ENCODE results near the gene TATDN3.

Gene TATDN3

DNA sequence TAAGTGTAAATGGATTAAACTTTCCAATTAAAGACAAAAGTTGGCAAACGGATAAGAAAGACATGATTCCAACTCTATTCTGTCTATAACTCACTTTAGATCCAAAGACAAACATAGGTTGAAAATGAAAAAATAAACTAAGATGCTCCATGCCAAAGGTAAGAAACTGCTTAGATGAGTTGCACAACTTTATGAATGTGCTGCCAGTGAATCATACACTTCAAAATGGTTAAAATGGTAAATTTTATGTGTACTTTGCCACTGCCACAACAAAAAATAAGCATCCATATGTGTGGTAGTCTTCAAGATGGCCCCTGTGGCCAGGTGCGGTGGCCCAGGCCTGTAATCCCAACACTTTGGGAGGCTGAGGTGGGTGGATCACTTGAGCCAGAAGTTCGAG is 45.1 kb upstream of the TATDN3 start:
- Histone ChIP-seq H3K4me1 (ENCODE audit: insufficient read depth, low read length) (0 out of 2 replicates have a peak, but pooled peaks cover 4% of the 10 kb centered on the region), H3K4me3 (ENCODE audit: low read depth in 1 of 2, low read length in 2 of 2) (no peak overlapping the region), H2AFZ (ENCODE audit: low read depth, low read length) (no peak overlapping the region), H3K9ac (ENCODE audit: low read depth, low read length) (no peak overlapping the region), H3K79me2 (ENCODE audit: insufficient read depth, low read length) (peaks cover 36% of the 10 kb centered on the region), H3K27me3 (ENCODE audit: insufficient read depth, low read length, poor library complexity) (no peaks in the 10 kb centered on the region), H3K9me3 (ENCODE audit: insufficient read depth, low read length, severe bottlenecking) (no peaks in the 10 kb centered on the region), H4K20me1 (ENCODE audit: insufficient read depth, low read length) (peaks cover 4% of the 10 kb centered on the region; the same call in 1 of the 2 replicates), H3K27ac (ENCODE audit: low read length) (no peak overlapping the region), H3K36me3 (ENCODE audit: insufficient read depth, low read length) (peaks cover 4% of the 10 kb centered on the region), H3K4me2 (ENCODE audit: insufficient read depth, low read length) (no peak overlapping the region)
- TF ChIP-seq EZH2 (IDR thresholded peaks at IDR 0.05; ENCODE audit: borderline replicate concordance, low read depth, low read length, severe bottlenecking) (no peak), CTCF (IDR thresholded peaks at IDR 0.05; ENCODE audit: borderline replicate concordance, extremely low read depth, low read length, poor library complexity, severe bottlenecking) (no peak)
- DNase-seq (no peak), ATAC-seq (ENCODE audit: insufficient read depth, low read depth) (no peak)

DNA sequence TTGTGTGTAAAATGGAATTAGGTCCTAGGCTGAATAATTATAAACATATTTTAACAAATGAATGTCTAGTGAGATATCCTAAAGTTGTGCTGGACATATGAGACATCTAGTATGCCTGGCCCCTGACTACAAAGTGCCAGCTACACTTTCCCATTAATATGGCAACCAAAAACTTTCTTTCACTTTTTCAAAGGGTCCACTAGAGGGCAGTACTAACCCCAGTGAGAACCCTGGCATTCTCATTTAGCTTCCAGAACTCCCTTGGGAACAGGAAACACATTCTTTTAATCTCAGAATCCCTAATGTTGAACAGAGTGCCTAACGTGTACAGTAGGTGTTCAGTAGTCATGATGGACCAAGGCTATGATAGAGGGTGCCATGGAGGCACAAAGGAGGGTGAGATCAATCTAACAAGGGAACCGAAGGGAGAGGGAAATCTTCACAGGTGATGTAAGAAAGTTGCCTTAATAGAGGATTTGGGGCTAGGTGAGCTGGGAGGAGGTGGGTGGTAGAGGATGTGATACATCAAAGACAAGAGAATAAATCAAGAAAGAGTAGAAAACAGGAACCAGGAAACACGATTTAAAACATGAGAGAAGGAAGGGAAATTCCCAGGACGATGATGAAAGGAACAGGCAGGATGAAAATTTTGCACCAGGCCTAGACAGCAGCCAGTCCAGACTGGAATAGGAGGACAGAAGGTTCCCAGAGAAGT is 41.7 kb upstream of the TATDN3 start:
- peaks cover 11% of the 10 kb centered on the region; the same call in 1 of the 2 replicates for H4K20me1 ChIP-seq (ENCODE audit: insufficient read depth, low read length)
- H3K9me3 ChIP-seq (ENCODE audit: insufficient read depth, low read length, severe bottlenecking), result no peaks in the 10 kb centered on the region
- DNase-seq (no peak), ATAC-seq (ENCODE audit: insufficient read depth, low read depth) (peak; percentile 56; the same call in 1 of the 3 replicates)
- no peaks in the 10 kb centered on the region for H3K27me3 ChIP-seq (ENCODE audit: insufficient read depth, low read length, poor library complexity)
- no peak overlapping the region for H3K27ac ChIP-seq (ENCODE audit: low read length)
- H3K4me3 ChIP-seq (ENCODE audit: low read depth in 1 of 2, low read length in 2 of 2), result no peak overlapping the region
- no peak overlapping the region for H3K4me2 ChIP-seq (ENCODE audit: insufficient read depth, low read length)
- H3K9ac ChIP-seq (ENCODE audit: low read depth, low read length), result no peak overlapping the region
- H3K4me1 ChIP-seq (ENCODE audit: insufficient read depth, low read length), result peaks cover 4% of the 10 kb centered on the region; the same call in 1 of the 2 replicates
- H3K36me3 ChIP-seq (ENCODE audit: insufficient read depth, low read length), result no peaks in the 10 kb centered on the region; the same call in 1 of the 2 replicates
- no peak overlapping the region for H2AFZ ChIP-seq (ENCODE audit: low read depth, low read length)
- H3K79me2 ChIP-seq (ENCODE audit: insufficient read depth, low read length), result peaks cover 41% of the 10 kb centered on the region
- TF ChIP-seq EZH2 (IDR thresholded peaks at IDR 0.05; ENCODE audit: borderline replicate concordance, low read depth, low read length, severe bottlenecking), result no peak
- TF ChIP-seq CTCF (IDR thresholded peaks at IDR 0.05; ENCODE audit: borderline replicate concordance, extremely low read depth, low read length, poor library complexity, severe bottlenecking), result peak; percentile 75

DNA sequence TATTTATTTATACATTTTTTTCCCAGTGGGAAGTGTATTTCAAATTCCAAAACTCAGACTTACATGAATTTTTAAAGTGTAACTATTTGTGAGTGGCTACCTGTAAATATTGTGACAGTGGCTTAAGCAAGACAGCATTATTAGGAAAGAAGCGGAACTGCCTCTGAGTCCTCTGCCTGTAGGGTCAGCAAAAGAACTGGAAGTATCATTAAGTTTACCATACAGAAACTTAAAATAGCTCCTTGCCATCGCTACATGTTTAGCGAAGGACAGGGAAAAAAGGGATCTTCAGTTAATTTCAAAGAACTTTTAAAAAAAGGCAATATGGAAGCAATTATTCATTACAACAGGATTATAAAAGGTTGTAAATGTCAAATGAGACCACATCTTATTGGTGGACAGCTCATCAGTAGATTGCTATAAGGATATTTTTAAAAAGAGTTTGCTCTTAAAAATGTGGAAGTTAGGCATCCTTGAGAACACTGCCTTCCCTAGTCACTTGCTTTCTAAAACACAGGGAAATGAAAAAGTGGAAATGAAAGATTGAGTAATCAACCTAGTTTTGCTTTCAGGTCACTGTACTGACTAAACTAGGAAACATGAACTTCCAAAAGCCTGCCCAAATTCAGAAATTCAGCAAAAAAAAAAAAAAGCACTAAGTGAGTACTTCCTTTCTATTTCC is 39.3 kb upstream of the TATDN3 start:
- H3K4me2 ChIP-seq (ENCODE audit: insufficient read depth, low read length), result no peak overlapping the region

More for the DNA sequence above, 39.3 kb upstream of the TATDN3 start:
- Histone ChIP-seq H3K79me2 (ENCODE audit: insufficient read depth, low read length) (peaks cover 29% of the 10 kb centered on the region), H3K36me3 (ENCODE audit: insufficient read depth, low read length) (peaks cover 5% of the 10 kb centered on the region), H3K27me3 (ENCODE audit: insufficient read depth, low read length, poor library complexity) (no peaks in the 10 kb centered on the region), H3K9me3 (ENCODE audit: insufficient read depth, low read length, severe bottlenecking) (no peaks in the 10 kb centered on the region), H3K27ac (ENCODE audit: low read length) (no peak overlapping the region), H3K9ac (ENCODE audit: low read depth, low read length) (no peak overlapping the region), H3K4me1 (ENCODE audit: insufficient read depth, low read length) (peaks cover 4% of the 10 kb centered on the region; the same call in 1 of the 2 replicates), H4K20me1 (ENCODE audit: insufficient read depth, low read length) (peaks cover 11% of the 10 kb centered on the region; the same call in 1 of the 2 replicates), H2AFZ (ENCODE audit: low read depth, low read length) (no peak overlapping the region), H3K4me3 (ENCODE audit: low read depth in 1 of 2, low read length in 2 of 2) (no peak overlapping the region)
- DNase-seq (no peak), ATAC-seq (ENCODE audit: insufficient read depth, low read depth) (no peak)
- TF ChIP-seq CTCF (IDR thresholded peaks at IDR 0.05; ENCODE audit: borderline replicate concordance, extremely low read depth, low read length, poor library complexity, severe bottlenecking), result no peak

Data from DND-41 (cell line).